DMS114 treated with DMSO at 0.1 percent for 48 hours (cell line): ENCODE results near the gene CLTCL1.
"Not testable (repeated sequence)": the region's sequence is repeated elsewhere in the genome, so short reads cannot be mapped to it uniquely, and the experiment has no call there.

ENCODE experiments used
- DNase-seq: peaks from one replicate; lab custom pipeline; 2025; ENCODE audit not compliant: unreplicated experiment; lab: John Stamatoyannopoulos, UW

CLTCL1 gene

GRCh38 chr22:19291218-19291579, 320 bp downstream of the CLTCL1 start:
- DNase-seq = no peak

- DNase-seq = no peak
Observed at GRCh38 chr22:19290400-19291217, 910 bp downstream of the CLTCL1 start.

- no peak for DNase-seq
Observed at GRCh38 chr22:19289475-19290161, 1.9 kb downstream of the CLTCL1 start.

GRCh38 chr22:19287889-19288288, 3.6 kb downstream of the CLTCL1 start:
- DNase-seq = no peak

- DNase-seq = no peak
Observed at GRCh38 chr22:19287076-19287707, 4.3 kb downstream of the CLTCL1 start.

- no peak for DNase-seq
Observed at GRCh38 chr22:19285831-19286230, 5.7 kb downstream of the CLTCL1 start.

GRCh38 chr22:19279143-19279542, 12.4 kb downstream of the CLTCL1 start:
- not testable (repeated sequence) for DNase-seq

- no peak for DNase-seq
Observed at GRCh38 chr22:19277785-19278184, 13.7 kb downstream of the CLTCL1 start.

GRCh38 chr22:19275919-19276600, 15.5 kb downstream of the CLTCL1 start:
- DNase-seq = no peak

- no peak for DNase-seq
Observed at GRCh38 chr22:19275513-19275912, 16.0 kb downstream of the CLTCL1 start.

GRCh38 chr22:19275104-19275503, 16.4 kb downstream of the CLTCL1 start:
- DNase-seq = no peak

- DNase-seq = no peak
Observed at GRCh38 chr22:19271856-19272535, 19.5 kb downstream of the CLTCL1 start.

- DNase-seq = no peak
Observed at GRCh38 chr22:19271273-19271855, 20.2 kb downstream of the CLTCL1 start.

- DNase-seq = no peak
Observed at GRCh38 chr22:19270873-19271272, 20.6 kb downstream of the CLTCL1 start.

GRCh38 chr22:19266547-19267086, 24.9 kb downstream of the CLTCL1 start:
- no peak for DNase-seq

- DNase-seq = no peak
Observed at GRCh38 chr22:19265779-19266178, 25.7 kb downstream of the CLTCL1 start.

- DNase-seq = no peak
Observed at GRCh38 chr22:19260804-19261203, 30.7 kb downstream of the CLTCL1 start.

- no peak for DNase-seq
Observed at GRCh38 chr22:19260194-19260593, 31.3 kb downstream of the CLTCL1 start.

GRCh38 chr22:19258968-19259288, 32.6 kb downstream of the CLTCL1 start:
- DNase-seq = not testable (repeated sequence)

- no peak for DNase-seq
Observed at GRCh38 chr22:19258371-19258770, 33.1 kb downstream of the CLTCL1 start.
